Esophagus squamous epithelium (tissue), 5 donors: Measurements from ENCODE around the gene LRBA. TPM values are rescaled to one million over a fixed set of nuclear protein-coding genes. Genes with fewer than 3 reads are reported as not detected.
"Not testable (repeated sequence)": the region's sequence is repeated elsewhere in the genome, so short reads cannot be mapped to it uniquely, and the experiment has no call there.

Experiments
- DNase-seq: peaks from one replicate; lab custom pipeline; 2025; lab: John Stamatoyannopoulos, UW
- H3K27ac ChIP-seq, 4 donors: fragments of 200-600 bp; sonication (generic); one replicate each; pipeline ENCODE4 v1.5.1; 2016 to 2019; ENCODE audit warnings: mild to moderate bottlenecking in 1 of 4
- H3K27me3 ChIP-seq, 4 donors: fragments of 200-600 bp; sonication (generic); 1 replicate in 3 of 4; 2 replicates in 1 of 4; pipeline versions ENCODE4 v1.5.1 to v1.6.0; 2017 to 2021; ENCODE audit warnings: antibody characterized with exemption in 1 of 4
- H3K36me3 ChIP-seq, 3 donors: fragments of 200-600 bp; sonication (generic); one replicate each; pipeline ENCODE4 v1.5.1; 2016 to 2019
- H3K4me1 ChIP-seq, 3 donors: fragments of 200-600 bp; sonication (generic); one replicate each; pipeline ENCODE4 v1.5.1; 2017 to 2019
- H3K4me3 ChIP-seq, 4 donors: fragments of 200-600 bp; sonication (generic); 1 replicate in 3 of 4; 2 replicates in 1 of 4; pipeline ENCODE4 v1.5.1; 2016 to 2019; ENCODE audit warnings: mild to moderate bottlenecking in 2 of 4, moderate library complexity in 1 of 4
- H3K9me3 ChIP-seq, 3 donors: fragments of 200-600 bp; sonication (generic); one replicate each; pipeline ENCODE4 v1.5.1; 2016 to 2019
- CTCF ChIP-seq, 6 experiments: fragments of 450-650 bp in 4 of 6; fragments of 200-600 bp in 2 of 6; sonication (generic) in 2 of 6; IDR thresholded peaks; one replicate each; pipeline ENCODE4 v1.5.1; 2016 to 2019; ENCODE audit warnings: antibody characterized with exemption in 6 of 6, mild to moderate bottlenecking in 4 of 6, moderate library complexity in 4 of 6
- POLR2A ChIP-seq, 4 donors: fragments of 450-650 bp; IDR thresholded peaks; one replicate each; pipeline ENCODE4 v1.6.1; 2017; ENCODE audit warnings: antibody characterized with exemption in 4 of 4, mild to moderate bottlenecking in 4 of 4, moderate library complexity in 3 of 4
- WGBS, 2 donors: methylation state at CpG; one replicate each; pipeline ENCODE4 v1.1.5; 2018; 5-methylcytosine and 5-hydroxymethylcytosine counted together
- intact Hi-C: fragments of 100-400 bp; cut with DNase I; formaldehyde crosslinking; loops from one replicate; pipeline ENCODE4 v1.15.0; 2022
- total RNA-seq, 4 donors: library from RNA; depleted of rRNA; stranded (reverse); fragments of >200 nt; gene quantifications; one replicate each; pipeline ENCODE4 v1.1.0, GENCODE V29; 2016
- donor health status: DM: yes; HTN: yes; CAD: no.

The LRBA gene
- total RNA-seq, 4 donors from 2014 or later = 54.7 to 91.8 (median 66.2) TPM

- H3K4me3 ChIP-seq = no peak overlapping the region
- intact Hi-C loops = no loop called here
- H3K27ac ChIP-seq = no peak overlapping the region
- H3K27me3 ChIP-seq = no peaks in the 10 kb centered on the region
- TF ChIP-seq POLR2A (IDR thresholded peaks at IDR 0.05) = no peak
- TF ChIP-seq CTCF (IDR thresholded peaks at IDR 0.05) = no peak
- 83 to 84% methylated on average over 6 of the region's 6 CpGs for WGBS, 2 donors
- H3K9me3 ChIP-seq = no peaks in the 10 kb centered on the region
- H3K4me1 ChIP-seq = no peaks in the 10 kb centered on the region
- no peak for DNase-seq
- H3K36me3 ChIP-seq = no peaks in the 10 kb centered on the region
These were observed 500.4 kb downstream of the LRBA start for GRCh38 chr4:150514709-150515108.

- H3K27me3 ChIP-seq = no peaks in the 10 kb centered on the region
- H3K4me1 ChIP-seq = no peaks in the 10 kb centered on the region
- TF ChIP-seq POLR2A (IDR thresholded peaks at IDR 0.05) (no peak), CTCF (IDR thresholded peaks at IDR 0.05) (no peak)
- no peak for DNase-seq
- intact Hi-C loops = no loop called here
- WGBS, 2 donors = 41 to 53% methylated on average over 6 of the region's 6 CpGs
- H3K4me3 ChIP-seq = peak overlapping the region in 1 of 4 donors; percentile 27
- no peaks in the 10 kb centered on the region for H3K36me3 ChIP-seq
- peak overlapping the region in 3 of 4 donors; percentile 17 to 53 (median 33) for H3K27ac ChIP-seq
- H3K9me3 ChIP-seq = no peaks in the 10 kb centered on the region
These were observed 504.8 kb downstream of the LRBA start for GRCh38 chr4:150510176-150510865.

GRCh38 chr4:150507656-150508055, 507.4 kb downstream of the LRBA start:
- intact Hi-C loops, H3K36me3 ChIP-seq, H3K27ac ChIP-seq, H3K27me3 ChIP-seq, H3K4me1 ChIP-seq, DNase-seq, H3K4me3 ChIP-seq, H3K9me3 ChIP-seq: not testable (repeated sequence)
- 96 to 98% methylated on average over 3 of the region's 3 CpGs for WGBS, 2 donors

GRCh38 chr4:150501983-150502382, 513.1 kb downstream of the LRBA start:
- Histone ChIP-seq H3K4me3 (no peak overlapping the region), H3K36me3 (no peaks in the 10 kb centered on the region), H3K27ac (no peak overlapping the region), H3K9me3 (no peaks in the 10 kb centered on the region), H3K27me3 (no peaks in the 10 kb centered on the region), H3K4me1 (no peaks in the 10 kb centered on the region)
- no peak for DNase-seq
- intact Hi-C loops = no loop called here
- no peak for TF ChIP-seq CTCF (IDR thresholded peaks at IDR 0.05)

GRCh38 chr4:150501009-150501727, 513.9 kb downstream of the LRBA start:
- whole genome bisulfite sequencing, 2 donors = 81 to 83% methylated on average over 6 of the region's 6 CpGs

More at GRCh38 chr4:150501009-150501727, 513.9 kb downstream of the LRBA start:
- no peaks in the 10 kb centered on the region for H3K4me1 ChIP-seq
- no peaks in the 10 kb centered on the region for H3K27me3 ChIP-seq
- H3K27ac ChIP-seq = no peak overlapping the region
- no peak for DNase-seq
- H3K4me3 ChIP-seq = no peak overlapping the region
- no peaks in the 10 kb centered on the region for H3K36me3 ChIP-seq
- TF ChIP-seq CTCF (IDR thresholded peaks at IDR 0.05) (no peak), POLR2A (IDR thresholded peaks at IDR 0.05) (no peak)
- H3K9me3 ChIP-seq = no peaks in the 10 kb centered on the region
- intact Hi-C loops = no loop called here
